Activated T-helper 2 cell treated with anti-CD3 and anti-CD28 coated beads, Interferon-gamma antibody, Interleukin-2, Interleukin-4, amounts not matched to agents 10 μg/mL and 5 μg/mL and 100 μg/mL, durations not matched to agents 14 hours and 24 hours and 36 hours (primary cell): Measurements from ENCODE around the gene GPR25. TPM values are rescaled to one million over a fixed set of nuclear protein-coding genes. Genes with fewer than 3 reads are reported as not detected.

Experiments used
- DNase-seq: peaks from one replicate; pipeline ENCODE4 v3.0.0; 2021; ENCODE audit warnings: low spot score
- H3K27ac Mint-ChIP-seq: one replicate; pipeline ENCODE4 v1.8.0; 2021; ENCODE audit warnings: mixed read lengths
- H3K27me3 Mint-ChIP-seq: one replicate; pipeline ENCODE4 v1.8.0; 2021; ENCODE audit warnings: low read depth, mixed read lengths
- H3K36me3 Mint-ChIP-seq: one replicate; pipeline ENCODE4 v1.8.0; 2021; ENCODE audit warnings: low read depth, mixed read lengths
- H3K4me1 Mint-ChIP-seq: one replicate; pipeline ENCODE4 v1.8.0; 2021; ENCODE audit warnings: low read depth, mixed read lengths
- H3K4me3 Mint-ChIP-seq: one replicate; pipeline ENCODE4 v1.8.0; 2021; ENCODE audit warnings: low read depth, mild to moderate bottlenecking, moderate library complexity, mixed read lengths
- H3K9me3 Mint-ChIP-seq: one replicate; pipeline ENCODE4 v1.8.0; 2021; ENCODE audit warnings: mixed read lengths
- intact Hi-C: fragments of 100-400 bp; cut with micrococcal nuclease; formaldehyde crosslinking; loops from one replicate; pipeline ENCODE4 v1.15.1; 2023
- total RNA-seq: library from RNA; stranded (reverse); gene quantifications from 2 replicates; pipeline ENCODE4 v1.2.3, GENCODE V29; 2022

GPR25 gene
- total RNA-seq, 1 donor from 2014 or later = not detected

DNA sequence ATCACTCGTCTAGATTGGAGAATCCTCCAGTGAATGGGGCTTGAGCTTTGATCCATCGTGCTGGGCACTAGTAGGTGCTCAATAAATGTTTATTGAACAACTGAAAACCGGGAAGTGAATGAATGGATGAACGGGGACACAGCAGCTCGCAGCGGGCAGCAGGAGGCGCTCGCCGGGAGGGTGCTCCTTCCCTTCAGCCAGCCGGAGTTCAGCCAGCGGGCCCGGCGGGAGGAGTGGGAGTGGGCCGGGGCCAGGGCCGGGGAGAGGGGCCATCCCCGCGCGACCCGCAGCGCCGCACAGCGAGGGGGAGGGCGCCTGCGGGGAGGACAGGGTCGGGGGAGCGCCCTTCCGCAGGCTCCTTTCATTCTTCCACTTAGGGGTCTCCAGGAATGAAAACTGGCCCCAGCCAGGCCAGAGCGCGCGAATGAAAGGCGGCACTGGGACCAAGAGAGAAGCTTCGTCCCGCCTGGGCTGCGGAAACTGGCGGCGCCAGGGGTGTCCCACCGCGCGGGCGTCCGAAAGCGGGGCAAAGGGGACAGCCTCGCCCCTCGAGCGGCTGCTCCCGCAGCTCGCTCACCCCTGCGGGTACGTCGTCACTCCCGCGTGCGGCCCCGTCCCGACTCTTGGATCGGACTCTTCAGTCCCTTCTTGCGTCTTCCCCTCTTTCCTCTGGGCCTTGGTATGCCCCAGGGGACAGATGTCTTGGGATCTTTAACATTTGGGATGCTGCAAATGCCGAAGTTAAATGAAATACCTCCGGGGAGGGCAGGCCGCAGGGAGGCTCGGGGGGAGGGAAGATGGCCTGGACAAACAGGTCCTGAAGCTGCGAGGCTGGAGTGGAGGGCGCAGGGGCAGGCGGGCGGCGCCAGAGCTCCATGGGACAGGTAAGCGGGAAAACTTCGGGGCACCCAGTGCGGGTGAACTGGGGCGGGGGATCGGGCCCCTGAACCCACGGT is 18.3 kb downstream of the GPR25 start:
- Mint-ChIP-seq H3K36me3 (no peaks in the 10 kb centered on the region), H3K27me3 (peaks cover 57% of the 10 kb centered on the region), H3K4me1 (peaks cover 33% of the 10 kb centered on the region), H3K4me3 (no peak overlapping the region), H3K27ac (no peak overlapping the region), H3K9me3 (no peaks in the 10 kb centered on the region)
- intact Hi-C loops = no loop called here
- no peak for DNase-seq

DNA sequence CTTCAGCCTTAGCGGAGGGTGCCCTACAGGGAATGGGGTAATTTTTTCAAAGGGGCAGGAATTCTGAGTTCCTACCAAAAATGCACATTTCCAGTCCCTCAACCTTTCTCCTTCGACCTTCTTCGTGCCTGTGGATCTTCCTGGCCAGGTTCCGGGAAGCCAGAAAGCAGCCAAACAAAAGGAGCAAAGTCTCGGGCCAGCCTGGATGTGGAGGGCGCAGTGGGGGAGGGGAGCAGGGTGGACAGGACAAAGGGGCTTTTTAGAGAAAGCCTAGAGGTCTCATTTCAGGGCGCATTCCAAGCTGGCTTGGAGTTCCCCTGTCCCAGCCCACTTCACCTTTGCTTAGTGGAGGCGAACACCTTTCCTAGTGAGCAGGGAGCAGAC is 19.0 kb downstream of the GPR25 start:
- H3K9me3 Mint-ChIP-seq = no peaks in the 10 kb centered on the region
- no peak overlapping the region for H3K27ac Mint-ChIP-seq
- H3K36me3 Mint-ChIP-seq = no peaks in the 10 kb centered on the region
- DNase-seq = no peak
- H3K27me3 Mint-ChIP-seq = peaks cover 59% of the 10 kb centered on the region
- intact Hi-C loops = no loop called here
- peaks cover 30% of the 10 kb centered on the region for H3K4me1 Mint-ChIP-seq
- H3K4me3 Mint-ChIP-seq = no peak overlapping the region

DNA sequence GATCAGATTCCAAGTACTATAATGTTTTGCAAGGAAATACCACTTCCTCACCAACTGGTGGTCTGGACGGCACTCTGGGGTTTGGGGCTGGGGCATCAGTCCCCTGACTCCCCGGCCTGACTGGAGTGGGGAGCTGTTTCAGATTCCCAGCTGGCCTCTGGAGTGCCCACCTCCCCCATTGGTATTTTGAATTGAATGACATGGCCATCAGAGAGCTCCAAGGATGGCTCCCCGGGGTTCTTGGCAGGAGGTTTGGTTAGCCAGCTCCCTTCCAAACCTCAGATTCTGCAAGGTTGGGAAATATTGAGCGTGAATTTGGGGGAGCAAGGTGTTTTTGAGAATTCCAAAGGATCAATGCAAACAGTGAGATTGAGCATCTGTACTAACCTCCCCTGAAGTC is 19.8 kb downstream of the GPR25 start:
- H3K36me3 Mint-ChIP-seq = no peaks in the 10 kb centered on the region
- peaks cover 59% of the 10 kb centered on the region for H3K27me3 Mint-ChIP-seq
- H3K9me3 Mint-ChIP-seq = no peaks in the 10 kb centered on the region
- H3K4me3 Mint-ChIP-seq = no peak overlapping the region
- H3K27ac Mint-ChIP-seq = no peak overlapping the region
- peaks cover 27% of the 10 kb centered on the region for H3K4me1 Mint-ChIP-seq
- no peak for DNase-seq
- intact Hi-C loops = no loop called here

DNA sequence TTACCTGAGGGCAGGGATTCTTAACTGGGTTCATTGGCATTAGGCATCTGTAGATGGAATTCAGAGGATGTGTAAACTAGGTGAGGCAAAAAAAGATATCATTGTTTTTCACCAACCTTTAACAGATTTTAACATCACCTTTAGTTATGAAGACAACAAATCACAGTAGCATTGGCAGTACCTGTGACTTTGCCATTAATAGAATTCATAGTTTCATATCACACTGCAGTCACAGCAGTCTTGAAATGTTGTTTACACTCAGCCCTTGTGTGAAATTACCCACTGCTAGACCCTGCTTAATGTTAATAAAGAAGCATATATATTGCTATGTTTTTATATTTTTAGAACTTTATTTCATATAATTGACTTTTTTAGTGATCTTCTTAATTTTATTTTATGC is 20.2 kb downstream of the GPR25 start:
- no peak overlapping the region for H3K4me3 Mint-ChIP-seq
- H3K27me3 Mint-ChIP-seq = peaks cover 60% of the 10 kb centered on the region
- no peaks in the 10 kb centered on the region for H3K9me3 Mint-ChIP-seq
- H3K4me1 Mint-ChIP-seq = peaks cover 23% of the 10 kb centered on the region
- no peak for DNase-seq
- intact Hi-C loops = no loop called here
- no peak overlapping the region for H3K27ac Mint-ChIP-seq
- no peaks in the 10 kb centered on the region for H3K36me3 Mint-ChIP-seq

DNA sequence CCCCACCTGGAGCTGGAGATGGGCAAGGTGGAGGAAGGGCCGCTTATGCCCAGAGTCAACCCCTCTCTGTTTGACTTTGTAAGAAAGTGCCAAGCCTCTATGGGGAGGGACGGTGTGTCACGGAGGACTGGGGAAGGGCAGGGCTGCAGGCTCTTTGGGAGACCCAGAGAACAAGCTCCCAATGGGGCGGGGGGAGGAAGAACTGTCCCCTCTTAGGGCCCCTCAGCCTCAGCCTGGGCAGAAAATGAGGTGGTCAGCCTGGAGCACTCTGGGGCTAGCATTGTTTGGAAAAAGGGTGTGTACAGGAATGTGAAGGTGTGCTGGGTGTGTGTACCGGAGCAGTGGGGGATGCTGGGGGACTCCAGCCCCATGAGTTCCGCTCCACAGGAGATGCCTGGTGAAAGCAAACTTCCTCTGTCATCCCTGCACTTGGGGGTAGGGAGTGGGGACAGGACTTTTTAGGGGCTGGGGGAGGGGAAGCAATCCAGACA is 20.7 kb downstream of the GPR25 start:
- H3K27me3 Mint-ChIP-seq = peaks cover 65% of the 10 kb centered on the region
- H3K4me1 Mint-ChIP-seq = peaks cover 18% of the 10 kb centered on the region
- H3K4me3 Mint-ChIP-seq = no peak overlapping the region
- H3K27ac Mint-ChIP-seq = no peak overlapping the region
- no peaks in the 10 kb centered on the region for H3K36me3 Mint-ChIP-seq
- no peaks in the 10 kb centered on the region for H3K9me3 Mint-ChIP-seq
- intact Hi-C loops = no loop called here
- DNase-seq = no peak

DNA sequence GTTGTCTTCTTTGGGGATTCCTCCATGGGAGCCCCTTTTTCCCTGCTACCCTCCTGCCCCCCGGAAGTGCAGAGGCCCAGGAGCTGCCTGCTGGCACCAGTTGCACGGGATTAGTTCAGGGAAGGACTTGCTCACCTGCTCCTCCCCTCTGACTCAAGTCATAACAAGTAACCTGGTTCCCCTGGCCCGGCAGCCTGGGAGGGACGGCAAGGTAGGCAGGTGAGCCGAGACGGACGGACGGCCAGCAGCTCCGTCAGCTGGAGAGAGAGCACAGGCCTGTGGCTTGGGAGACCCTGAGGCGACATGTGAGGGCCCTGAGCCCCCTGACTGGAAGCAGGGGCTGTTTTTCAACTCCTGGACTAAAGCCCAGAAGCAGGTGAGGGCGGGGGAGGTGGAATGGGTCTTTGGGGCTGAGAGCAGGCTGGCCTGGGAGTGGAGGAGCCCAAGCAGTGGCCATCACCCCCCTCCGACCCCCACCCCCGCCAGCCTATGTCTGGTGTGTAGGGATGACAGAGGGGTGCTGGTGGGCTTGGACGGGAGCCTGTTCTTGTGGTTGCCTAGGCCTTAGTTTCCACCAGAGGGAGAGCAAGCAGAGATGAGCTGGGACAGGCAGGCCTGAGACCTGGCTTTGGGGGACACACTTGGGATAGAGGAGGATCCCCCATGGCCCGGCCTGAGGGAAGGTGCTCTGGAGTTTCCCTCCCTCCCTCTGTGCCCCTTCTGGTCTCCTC is 22.1 kb downstream of the GPR25 start, which contains the start of gene INAVA:
Gene INAVA (plus strand): TSS at position 189 of the 731 bp plus-strand sequence. CDS start 3,501 bp downstream, outside the sequence.
- DNase-seq = no peak
- Mint-ChIP-seq H3K9me3 (no peaks in the 10 kb centered on the region), H3K36me3 (no peaks in the 10 kb centered on the region), H3K27me3 (peaks cover 63% of the 10 kb centered on the region), H3K4me3 (no peak within 1 kb of the TSS), H3K4me1 (peaks cover 5% of the 10 kb centered on the region), H3K27ac (no peak within 1 kb of the TSS)
- intact Hi-C loops = no loop called here

DNA sequence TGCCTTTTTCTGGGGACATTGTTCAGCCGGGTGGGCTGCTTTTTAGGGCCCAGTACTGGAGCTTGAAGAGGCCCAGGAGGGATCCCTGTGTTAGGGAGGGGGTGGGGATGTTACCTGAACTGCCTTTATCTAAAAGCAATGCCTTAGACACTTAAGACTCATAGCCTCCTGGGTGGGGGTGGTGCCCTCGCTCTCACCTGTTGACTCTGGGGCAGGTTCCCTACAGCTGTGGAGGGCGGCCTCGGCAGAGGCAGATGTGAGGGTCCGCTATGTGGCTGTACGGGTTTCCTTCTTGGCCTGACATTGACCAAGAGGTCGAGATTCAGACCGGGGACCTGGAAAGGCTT is 22.6 kb downstream of the GPR25 start:
- intact Hi-C loops = no loop called here
- Mint-ChIP-seq H3K27ac (no peak overlapping the region), H3K9me3 (no peaks in the 10 kb centered on the region), H3K4me1 (peaks cover 4% of the 10 kb centered on the region), H3K36me3 (no peaks in the 10 kb centered on the region), H3K27me3 (peaks cover 60% of the 10 kb centered on the region), H3K4me3 (no peak overlapping the region)
- no peak for DNase-seq

DNA sequence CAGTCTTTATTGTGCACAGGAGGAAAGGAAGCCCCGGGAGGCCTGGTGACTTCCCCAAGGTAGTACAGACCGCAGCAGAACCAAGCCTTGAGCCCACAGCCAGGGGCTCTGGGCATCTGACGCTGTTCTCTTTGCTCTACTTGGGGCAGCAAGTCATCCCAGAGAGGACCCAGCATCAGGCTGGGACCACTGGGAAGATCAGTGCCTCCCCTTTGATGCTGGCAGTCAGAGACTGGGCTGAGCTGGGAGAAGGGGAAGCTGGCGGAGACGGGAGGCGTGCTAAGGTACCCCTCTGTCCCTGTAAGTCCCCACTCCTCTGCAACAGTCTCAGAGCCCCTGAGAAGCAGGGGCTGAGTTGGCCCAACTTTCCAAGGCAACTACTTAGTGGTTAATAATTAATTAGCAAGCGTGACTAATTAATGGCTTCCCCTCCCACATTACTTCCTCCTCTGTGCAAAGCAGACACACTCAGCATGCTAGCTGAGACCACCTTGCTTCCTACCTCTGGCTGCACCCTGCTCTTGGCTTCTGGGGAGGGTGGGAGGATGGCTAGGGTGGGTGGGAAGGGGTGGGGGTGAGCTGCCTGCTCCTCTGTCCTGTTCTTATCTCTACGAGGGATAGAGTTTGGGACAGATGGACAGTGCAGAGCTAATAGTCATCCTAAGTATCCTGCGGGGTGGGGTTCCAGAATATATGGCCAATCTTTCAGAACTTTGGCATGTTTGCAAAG is 23.2 kb downstream of the GPR25 start:
- H3K36me3 Mint-ChIP-seq = no peaks in the 10 kb centered on the region
- intact Hi-C loops = no loop called here
- H3K27ac Mint-ChIP-seq = no peak overlapping the region
- DNase-seq = no peak
- H3K27me3 Mint-ChIP-seq = peaks cover 56% of the 10 kb centered on the region
- no peaks in the 10 kb centered on the region for H3K4me1 Mint-ChIP-seq
- no peak overlapping the region for H3K4me3 Mint-ChIP-seq
- H3K9me3 Mint-ChIP-seq = no peaks in the 10 kb centered on the region

DNA sequence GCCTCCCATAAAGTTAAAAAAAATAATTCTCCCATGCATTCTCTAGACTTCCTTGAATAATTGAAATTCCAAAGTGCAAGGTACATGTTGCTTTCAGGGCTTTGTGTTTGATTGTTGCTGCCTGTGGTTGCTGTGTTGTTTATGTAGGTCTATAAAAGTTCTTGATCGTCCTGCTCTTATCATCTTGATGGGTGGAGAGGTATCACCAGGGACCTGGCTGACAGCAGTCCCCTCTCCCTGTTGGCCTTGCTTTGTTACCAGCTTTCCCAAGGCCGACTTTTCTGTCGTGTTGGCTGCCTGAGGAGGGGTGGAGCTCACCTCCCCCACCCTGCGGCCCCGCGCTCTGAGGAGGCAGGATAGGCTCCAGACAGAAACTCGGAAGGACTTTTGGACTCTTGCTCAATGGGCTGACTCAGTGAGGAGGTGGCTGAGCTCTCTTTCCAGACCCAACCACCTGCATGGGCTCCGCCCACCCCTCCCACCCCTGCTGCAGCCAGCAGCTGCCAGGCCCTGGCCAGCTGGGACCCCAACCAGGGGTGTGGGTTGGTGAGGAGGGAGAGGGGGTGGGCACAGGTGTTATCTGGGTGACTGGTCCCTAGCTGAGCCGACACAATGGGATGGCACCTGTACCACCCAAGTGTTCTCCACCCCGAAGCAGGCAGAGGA is 23.9 kb downstream of the GPR25 start:
- H3K4me3 Mint-ChIP-seq = no peak overlapping the region
- no peak overlapping the region for H3K27ac Mint-ChIP-seq
- intact Hi-C loops = no loop called here

DNA sequence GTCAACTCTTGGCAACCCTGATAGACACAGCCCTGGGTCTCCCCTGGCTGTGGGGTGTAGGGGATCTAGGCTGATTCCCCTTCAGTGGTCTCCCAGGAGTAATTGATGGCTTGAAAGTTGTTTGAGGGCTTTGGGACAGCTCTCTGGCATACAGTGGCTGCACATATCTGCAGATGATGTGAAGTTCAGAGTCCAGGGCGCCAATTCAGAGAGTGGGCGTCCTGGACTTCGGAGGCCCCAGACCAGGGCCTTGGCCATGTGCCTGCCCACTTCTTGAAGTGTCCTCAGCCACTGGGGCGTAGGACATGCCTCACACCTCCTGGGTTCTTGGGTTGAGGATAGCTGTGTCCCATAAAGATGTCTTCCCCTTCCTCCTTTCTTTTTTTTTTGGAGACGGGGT is 24.5 kb downstream of the GPR25 start:
- no peaks in the 10 kb centered on the region for H3K4me1 Mint-ChIP-seq
- no peak for DNase-seq

More for the DNA sequence above, 23.9 kb downstream of the GPR25 start:
- Mint-ChIP-seq H3K4me1 (no peaks in the 10 kb centered on the region), H3K9me3 (no peaks in the 10 kb centered on the region), H3K27me3 (peaks cover 58% of the 10 kb centered on the region), H3K36me3 (no peaks in the 10 kb centered on the region)
- no peak for DNase-seq

DNA sequence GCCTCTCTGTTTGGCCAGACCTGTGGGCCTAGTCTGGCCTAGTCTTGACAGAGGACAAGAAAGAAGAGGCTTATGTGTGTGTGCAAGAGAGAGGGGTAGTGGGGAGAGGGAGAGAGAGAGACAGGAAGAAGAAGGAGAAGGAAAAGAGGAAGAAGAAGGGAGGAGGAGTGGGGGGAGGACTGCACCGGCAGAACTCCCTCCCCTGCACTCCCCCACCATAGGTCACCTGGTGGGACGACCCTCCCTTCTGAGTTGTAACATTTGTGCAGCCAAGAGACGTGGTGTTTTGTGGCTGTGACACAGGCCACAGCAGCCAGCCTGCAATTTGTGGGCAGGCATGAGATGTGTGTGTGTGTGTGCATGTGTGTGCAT is 26.2 kb downstream of the GPR25 start:
- no peaks in the 10 kb centered on the region for H3K4me1 Mint-ChIP-seq
- H3K27ac Mint-ChIP-seq = no peak overlapping the region
- intact Hi-C loops = no loop called here
- H3K4me3 Mint-ChIP-seq = no peak overlapping the region
- H3K27me3 Mint-ChIP-seq = peaks cover 49% of the 10 kb centered on the region
- no peak for DNase-seq
- H3K9me3 Mint-ChIP-seq = no peaks in the 10 kb centered on the region
- no peaks in the 10 kb centered on the region for H3K36me3 Mint-ChIP-seq

More for the DNA sequence above, 24.5 kb downstream of the GPR25 start:
- Mint-ChIP-seq H3K36me3 (no peaks in the 10 kb centered on the region), H3K27ac (no peak overlapping the region), H3K4me3 (no peak overlapping the region), H3K9me3 (no peaks in the 10 kb centered on the region), H3K27me3 (peaks cover 58% of the 10 kb centered on the region)
- intact Hi-C loops = no loop called here

DNA sequence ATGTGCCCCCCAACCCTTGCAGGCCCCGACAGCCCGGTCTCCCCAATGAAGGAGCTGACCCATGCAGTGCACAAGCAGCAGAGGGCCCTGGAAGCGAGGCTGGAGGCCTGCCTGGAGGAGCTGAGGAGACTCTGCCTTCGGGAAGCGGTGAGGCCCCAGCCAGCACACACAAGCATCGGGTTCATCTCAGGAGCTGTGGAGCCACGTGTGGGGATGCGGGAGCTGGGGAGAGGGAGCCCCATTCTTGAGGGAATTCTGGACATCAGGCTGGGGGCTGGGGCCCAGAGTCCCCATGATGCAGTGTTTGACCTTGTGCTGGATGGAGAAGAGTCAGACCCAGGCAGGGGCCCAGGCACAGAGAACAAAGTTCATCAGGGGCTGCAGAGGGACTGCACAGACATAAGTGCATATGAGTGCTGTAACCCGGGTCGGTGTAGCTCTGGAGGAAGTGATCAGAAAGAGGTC is 26.7 kb downstream of the GPR25 start:
- no peaks in the 10 kb centered on the region for H3K36me3 Mint-ChIP-seq
- H3K4me1 Mint-ChIP-seq = no peaks in the 10 kb centered on the region
- peaks cover 48% of the 10 kb centered on the region for H3K27me3 Mint-ChIP-seq
- H3K4me3 Mint-ChIP-seq = no peak overlapping the region
- intact Hi-C loops = no loop called here
- no peak overlapping the region for H3K27ac Mint-ChIP-seq
- no peak for DNase-seq
- H3K9me3 Mint-ChIP-seq = no peaks in the 10 kb centered on the region
